HEK293 (cell line): ENCODE measurements around the gene FGF10.

Source experiments
- CTCF ChIA-PET: fragments of 350-600 bp; formaldehyde crosslinking; extraction: SDS; loops from one replicate; lab custom pipeline; 2021; ENCODE audit warnings: antibody characterized with exemption; lab: Yijun Ruan, JAX
- POLR2A ChIA-PET: fragments of 300-600 bp; formaldehyde crosslinking; extraction: SDS; loops from one replicate; lab custom pipeline; 2020; ENCODE audit warnings: antibody characterized with exemption, inconsistent platforms; lab: Yijun Ruan, JAX
- H3K27ac ChIP-seq: fragments of 200-500 bp; sonication (Bioruptor generic); 2 replicates; pipeline ENCODE4 v1.5.1; 2014; ENCODE audit warnings: low read depth, low read length, control low read depth, inconsistent platforms; ENCODE audit errors: extremely low read depth
- H3K36me3 ChIP-seq, 2 experiments: fragments of 200-500 bp in 1 of 2; sonication (Bioruptor generic) in 1 of 2; 1 replicate in 1 of 2; 2 replicates in 1 of 2; pipeline ENCODE4 v1.5.1; 2014 to 2017; ENCODE audit warnings: inconsistent platforms in 2 of 2, low read length in 2 of 2; ENCODE audit not compliant: control insufficient read depth in 2 of 2, insufficient read depth in 1 of 2
- H3K4me1 ChIP-seq: fragments of 200-500 bp; sonication (Bioruptor generic); 2 replicates; pipeline ENCODE4 v1.5.1; 2014; ENCODE audit warnings: mild to moderate bottlenecking, low read length, inconsistent platforms; ENCODE audit not compliant: control insufficient read depth, insufficient read depth
- H3K4me3 ChIP-seq: 2 replicates; pipeline ENCODE4 v1.5.1; 2011; ENCODE audit warnings: low read depth, mild to moderate bottlenecking, control low read depth, low read length, moderate library complexity
- H3K9me3 ChIP-seq: fragments of 200-500 bp; sonication (Bioruptor generic); 2 replicates; pipeline ENCODE4 v1.5.1; 2014; ENCODE audit warnings: low read depth, low read length, inconsistent platforms; ENCODE audit not compliant: control insufficient read depth, insufficient read depth
- GLI4 ChIP-seq: fragments of 450-650 bp; formaldehyde crosslinking; IDR thresholded peaks from 2 replicates; pipeline ENCODE4 v1.5.1; 2016; ENCODE audit warnings: missing biosample characterization, missing genetic modification characterization
- HOXD13 ChIP-seq: sonication (generic); formaldehyde crosslinking; IDR thresholded peaks from 2 replicates; pipeline ENCODE4 v1.8.0; 2022; ENCODE audit warnings: missing genetic modification reagents, borderline replicate concordance
- IKZF3 ChIP-seq: fragments of 450-650 bp; IDR thresholded peaks from 2 replicates; pipeline ENCODE4 v1.5.0; 2018; ENCODE audit warnings: missing biosample characterization, mild to moderate bottlenecking, missing genetic modification characterization, moderate library complexity
- PRDM6 ChIP-seq: fragments of 450-650 bp; formaldehyde crosslinking; IDR thresholded peaks from 2 replicates; pipeline ENCODE4 v1.5.1; 2017; ENCODE audit warnings: missing biosample characterization, missing genetic modification characterization
- SCRT1 ChIP-seq: fragments of 450-650 bp; formaldehyde crosslinking; IDR thresholded peaks from 2 replicates; pipeline ENCODE4 v1.5.1; 2016; ENCODE audit warnings: missing biosample characterization, missing genetic modification characterization, borderline replicate concordance
- ZEB2 ChIP-seq: fragments of 450-650 bp; formaldehyde crosslinking; IDR thresholded peaks from 2 replicates; pipeline ENCODE4 v1.5.1; 2016; ENCODE audit warnings: missing biosample characterization, missing genetic modification characterization
- ZFP69B ChIP-seq: fragments of 450-650 bp; formaldehyde crosslinking; IDR thresholded peaks from 2 replicates; pipeline ENCODE4 v1.5.1; 2016; ENCODE audit warnings: missing biosample characterization, missing genetic modification characterization
- ZNF112 ChIP-seq: fragments of 450-650 bp; formaldehyde crosslinking; IDR thresholded peaks from 2 replicates; pipeline ENCODE4 v1.5.0; 2017; ENCODE audit warnings: missing biosample characterization, missing genetic modification characterization
- ZNF133 ChIP-seq: fragments of 450-650 bp; formaldehyde crosslinking; IDR thresholded peaks from 2 replicates; pipeline ENCODE4 v1.5.1; 2016; ENCODE audit warnings: missing biosample characterization, missing genetic modification characterization
- ZNF138 ChIP-seq: fragments of 450-650 bp; formaldehyde crosslinking; IDR thresholded peaks from 2 replicates; pipeline ENCODE4 v1.5.1; 2016; ENCODE audit warnings: missing biosample characterization, missing genetic modification characterization, borderline replicate concordance
- ZNF169 ChIP-seq: fragments of 450-650 bp; formaldehyde crosslinking; IDR thresholded peaks from 2 replicates; pipeline ENCODE4 v1.5.1; 2016; ENCODE audit warnings: missing biosample characterization, missing genetic modification characterization
- ZNF174 ChIP-seq: fragments of 450-650 bp; formaldehyde crosslinking; IDR thresholded peaks from 2 replicates; pipeline ENCODE4 v1.5.0; 2017; ENCODE audit warnings: missing biosample characterization, mild to moderate bottlenecking, missing genetic modification characterization
- ZNF175 ChIP-seq: fragments of 450-650 bp; formaldehyde crosslinking; IDR thresholded peaks from 2 replicates; pipeline ENCODE4 v1.5.1; 2016; ENCODE audit warnings: missing biosample characterization, missing genetic modification characterization
- ZNF2 ChIP-seq: fragments of 450-650 bp; formaldehyde crosslinking; IDR thresholded peaks from 2 replicates; pipeline ENCODE4 v1.5.1; 2016; ENCODE audit warnings: missing biosample characterization, missing genetic modification characterization
- ZNF221 ChIP-seq: fragments of 450-650 bp; formaldehyde crosslinking; IDR thresholded peaks from 2 replicates; pipeline ENCODE4 v1.5.1; 2017; ENCODE audit warnings: missing biosample characterization, missing genetic modification characterization, borderline replicate concordance
- ZNF335 ChIP-seq: fragments of 450-650 bp; formaldehyde crosslinking; conservative IDR thresholded peaks from 2 replicates; pipeline ENCODE4 v1.5.1; 2016; ENCODE audit warnings: missing biosample characterization, missing genetic modification characterization
- ZNF350 ChIP-seq: fragments of 450-650 bp; formaldehyde crosslinking; IDR thresholded peaks from 2 replicates; pipeline ENCODE4 v1.5.0; 2017; ENCODE audit warnings: missing biosample characterization, mild to moderate bottlenecking, missing genetic modification characterization
- ZNF354C ChIP-seq: fragments of 450-650 bp; formaldehyde crosslinking; IDR thresholded peaks from 2 replicates; pipeline ENCODE4 v1.5.1; 2016; ENCODE audit warnings: missing biosample characterization, missing genetic modification characterization, low read depth, borderline replicate concordance
- ZNF362 ChIP-seq: fragments of 450-650 bp; formaldehyde crosslinking; IDR thresholded peaks from 2 replicates; pipeline ENCODE4 v1.5.1; 2016; ENCODE audit warnings: missing biosample characterization, missing genetic modification characterization
- ZNF366 ChIP-seq: fragments of 450-650 bp; formaldehyde crosslinking; conservative IDR thresholded peaks from 2 replicates; pipeline ENCODE4 v1.5.1; 2016; ENCODE audit warnings: missing biosample characterization, missing genetic modification characterization
- ZNF518A ChIP-seq: fragments of 450-650 bp; formaldehyde crosslinking; conservative IDR thresholded peaks from 2 replicates; pipeline ENCODE4 v1.5.1; 2016; ENCODE audit warnings: low read depth, missing biosample characterization, missing genetic modification characterization
- ZNF544 ChIP-seq: fragments of 450-650 bp; formaldehyde crosslinking; IDR thresholded peaks from 2 replicates; pipeline ENCODE4 v1.5.0; 2017; ENCODE audit warnings: missing biosample characterization, missing genetic modification characterization
- ZNF548 ChIP-seq: fragments of 450-650 bp; formaldehyde crosslinking; IDR thresholded peaks from 2 replicates; pipeline ENCODE4 v1.5.1; 2016; ENCODE audit warnings: missing biosample characterization, missing genetic modification characterization
- ZNF558 ChIP-seq: fragments of 450-650 bp; formaldehyde crosslinking; IDR thresholded peaks from 2 replicates; pipeline ENCODE4 v1.5.1; 2016; ENCODE audit warnings: missing biosample characterization, missing genetic modification characterization
- ZNF561 ChIP-seq: fragments of 450-650 bp; IDR thresholded peaks from 2 replicates; pipeline ENCODE4 v1.5.1; 2018; ENCODE audit warnings: missing biosample characterization, missing genetic modification characterization, borderline replicate concordance
- ZNF596 ChIP-seq: fragments of 450-650 bp; IDR thresholded peaks from 2 replicates; pipeline ENCODE4 v1.5.0; 2018; ENCODE audit warnings: missing biosample characterization, mild to moderate bottlenecking, missing genetic modification characterization, moderate library complexity
- ZNF654 ChIP-seq: fragments of 450-650 bp; formaldehyde crosslinking; IDR thresholded peaks from 2 replicates; pipeline ENCODE4 v1.5.1; 2016; ENCODE audit warnings: low read depth, missing biosample characterization, missing genetic modification characterization
- ZNF701 ChIP-seq: fragments of 450-650 bp; formaldehyde crosslinking; IDR thresholded peaks from 2 replicates; pipeline ENCODE4 v1.5.1; 2016; ENCODE audit warnings: missing biosample characterization, missing genetic modification characterization
- ZNF777 ChIP-seq: fragments of 450-650 bp; formaldehyde crosslinking; IDR thresholded peaks from 2 replicates; pipeline ENCODE4 v1.5.1; 2017; ENCODE audit warnings: missing biosample characterization, missing genetic modification characterization, borderline replicate concordance
- ZNF785 ChIP-seq: fragments of 450-650 bp; formaldehyde crosslinking; IDR thresholded peaks from 2 replicates; pipeline ENCODE4 v1.5.1; 2016; ENCODE audit warnings: missing biosample characterization, missing genetic modification characterization
- TF ChIP-seq, protein P1 (sequence below): fragments of 450-650 bp; formaldehyde crosslinking; IDR thresholded peaks from 2 replicates; pipeline ENCODE4 v1.5.1; 2017; ENCODE audit warnings: missing biosample characterization, missing genetic modification characterization

FGF10 gene

DNA sequence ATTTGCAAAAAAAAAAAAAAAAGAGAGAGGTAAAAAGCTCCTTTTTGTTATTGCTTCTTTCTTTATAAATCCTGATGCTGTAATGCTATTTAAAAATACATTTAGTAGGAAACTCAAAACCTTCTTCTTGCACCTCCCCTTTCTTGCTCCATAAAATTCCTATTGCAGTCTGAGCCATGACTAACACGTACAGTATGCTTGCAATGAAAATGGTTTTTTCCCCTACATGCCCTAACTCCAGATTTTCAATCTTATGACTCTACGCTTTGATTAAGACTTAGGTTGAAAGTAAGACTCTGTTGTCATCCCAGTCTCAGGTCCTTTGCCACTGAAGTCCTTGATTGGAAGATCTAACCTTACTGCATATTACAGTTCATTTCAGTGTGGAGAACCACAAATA is 23.9 kb downstream of the FGF10 start:
- no peak for TF ChIP-seq ZNF596 (tag by site-specific recombination)
- no peak for TF ChIP-seq ZNF175 (tag by site-specific recombination)
- TF ChIP-seq ZNF366: no peak
- no peak for TF ChIP-seq ZNF558
- TF ChIP-seq SCRT1 (tag by site-specific recombination): no peak
- no peak for TF ChIP-seq ZNF701 (tag by site-specific recombination)
- TF ChIP-seq HOXD13: no peak
- TF ChIP-seq ZNF654 (tag by site-specific recombination): no peak
- TF ChIP-seq ZNF138 (tag by site-specific recombination): no peak
- TF ChIP-seq ZNF112 (tag by site-specific recombination): no peak
- TF ChIP-seq ZNF354C: no peak
- no peak for TF ChIP-seq GLI4 (tag by site-specific recombination)
- no peak for TF ChIP-seq ZNF548 (tag by site-specific recombination)
- TF ChIP-seq ZNF544: no peak
- TF ChIP-seq ZNF335 (tag by site-specific recombination): no peak
- no peak for TF ChIP-seq ZNF350 (tag by site-specific recombination)
- ChIA-PET POLR2A (no interaction called here), CTCF (no interaction called here)
- H3K4me1 ChIP-seq: no peaks in the 10 kb centered on the region
- H3K4me3 ChIP-seq: no peak overlapping the region
- no peak overlapping the region for H3K27ac ChIP-seq
- H3K9me3 ChIP-seq: no peaks in the 10 kb centered on the region
- no peaks in the 10 kb centered on the region for H3K36me3 ChIP-seq

DNA sequence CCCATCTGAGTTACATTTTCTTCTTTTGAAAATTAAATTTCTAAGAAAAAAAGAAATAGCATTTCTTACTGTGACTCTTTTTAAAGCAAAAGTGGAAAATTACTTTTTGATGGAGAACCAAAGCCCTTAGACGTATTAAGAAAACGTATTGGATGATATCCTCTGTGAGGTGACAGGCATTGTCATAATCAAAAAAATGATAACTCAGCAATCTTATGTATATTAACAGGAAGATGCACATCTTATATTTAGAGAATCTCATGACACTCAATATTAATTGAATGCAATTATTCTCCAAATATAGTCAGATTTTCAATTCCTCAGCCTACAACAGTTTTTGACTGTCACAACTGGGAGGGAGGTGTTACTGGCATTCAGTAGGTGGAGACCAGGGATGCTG is 25.1 kb downstream of the FGF10 start:
- H3K4me1 ChIP-seq: no peaks in the 10 kb centered on the region
- ChIA-PET POLR2A (no interaction called here), CTCF (no interaction called here)
- no peaks in the 10 kb centered on the region for H3K9me3 ChIP-seq
- no peaks in the 10 kb centered on the region for H3K36me3 ChIP-seq
- H3K27ac ChIP-seq: no peak overlapping the region
- TF ChIP-seq ZNF221 (tag by site-specific recombination): no peak
- no peak for TF ChIP-seq ZNF777 (tag by site-specific recombination)
- TF ChIP-seq ZNF561: no peak
- TF ChIP-seq IKZF3 (tag by site-specific recombination): no peak
- no peak for TF ChIP-seq ZNF701 (tag by site-specific recombination)
- no peak for TF ChIP-seq ZEB2 (tag by site-specific recombination)
- no peak for TF ChIP-seq ZNF785 (tag by site-specific recombination)
- no peak for TF ChIP-seq ZNF518A (tag by site-specific recombination)
- no peak for TF ChIP-seq ZFP69B (tag by site-specific recombination)
- TF ChIP-seq ZNF362 (tag by site-specific recombination): no peak
- TF ChIP-seq PRDM6 (tag by site-specific recombination): no peak
- TF ChIP-seq ZNF133 (tag by site-specific recombination): no peak
- TF ChIP-seq ZNF2 (tag by site-specific recombination): no peak
- TF ChIP-seq, protein P1, sequence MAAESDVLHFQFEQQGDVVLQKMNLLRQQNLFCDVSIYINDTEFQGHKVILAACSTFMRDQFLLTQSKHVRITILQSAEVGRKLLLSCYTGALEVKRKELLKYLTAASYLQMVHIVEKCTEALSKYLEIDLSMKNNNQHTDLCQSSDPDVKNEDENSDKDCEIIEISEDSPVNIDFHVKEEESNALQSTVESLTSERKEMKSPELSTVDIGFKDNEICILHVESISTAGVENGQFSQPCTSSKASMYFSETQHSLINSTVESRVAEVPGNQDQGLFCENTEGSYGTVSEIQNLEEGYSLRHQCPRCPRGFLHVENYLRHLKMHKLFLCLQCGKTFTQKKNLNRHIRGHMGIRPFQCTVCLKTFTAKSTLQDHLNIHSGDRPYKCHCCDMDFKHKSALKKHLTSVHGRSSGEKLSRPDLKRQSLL: no peak
- no peak for TF ChIP-seq ZNF174
- TF ChIP-seq ZNF169 (tag by site-specific recombination): no peak
- no peak overlapping the region for H3K4me3 ChIP-seq
